Trophoblast cell (in vitro differentiated cells and primary cell): Measurements from ENCODE around the gene TBC1D22A.
A peak's percentile ranks its signal among the peaks of the same experiment; 100 is the strongest.

Experiments
- DNase-seq, 2 donors: peaks; one replicate each; pipeline ENCODE4 v3.0.0-alpha.2; 2016
- H2AFZ ChIP-seq: 2 replicates; pipeline ENCODE4 v1.6.1; 2013; ENCODE audit warnings: low read length, moderate library complexity, mild to moderate bottlenecking; ENCODE audit not compliant: insufficient read depth, poor library complexity
- H2AK5ac ChIP-seq: 2 replicates; pipeline ENCODE4 v1.6.1; 2013; ENCODE audit warnings: mild to moderate bottlenecking, low read length
- H2BK120ac ChIP-seq: 2 replicates; pipeline ENCODE4 v1.6.1; 2013; ENCODE audit warnings: low read length, mild to moderate bottlenecking, moderate library complexity; ENCODE audit not compliant: insufficient read depth, poor library complexity
- H2BK12ac ChIP-seq: 2 replicates; pipeline ENCODE4 v1.6.1; 2013; ENCODE audit warnings: mild to moderate bottlenecking, low read length, moderate library complexity
- H2BK5ac ChIP-seq: 2 replicates; pipeline ENCODE4 v1.6.1; 2013; ENCODE audit warnings: low read length, low read depth, moderate library complexity, mild to moderate bottlenecking; ENCODE audit not compliant: poor library complexity
- H3K14ac ChIP-seq: 2 replicates; pipeline ENCODE4 v1.6.1; 2013; ENCODE audit warnings: mild to moderate bottlenecking, low read length
- H3K18ac ChIP-seq: 2 replicates; pipeline ENCODE4 v1.6.1; 2013; ENCODE audit warnings: mild to moderate bottlenecking, low read length
- H3K23ac ChIP-seq: 2 replicates; pipeline ENCODE4 v1.6.1; 2013; ENCODE audit warnings: low read length
- H3K27ac ChIP-seq: 2 replicates; pipeline ENCODE4 v1.5.1; 2013; ENCODE audit warnings: low read depth, mild to moderate bottlenecking, inconsistent platforms, low read length, moderate library complexity
- H3K27me3 ChIP-seq: 2 replicates; pipeline ENCODE4 v1.6.1; 2013; ENCODE audit warnings: inconsistent platforms, mild to moderate bottlenecking, low read length, moderate library complexity; ENCODE audit not compliant: insufficient read depth
- H3K36me3 ChIP-seq, 2 experiments: 1 replicate in 1 of 2; 2 replicates in 1 of 2; pipeline ENCODE4 v1.6.1; 2013; ENCODE audit warnings: low read length in 2 of 2, mild to moderate bottlenecking in 2 of 2, moderate library complexity in 1 of 2; ENCODE audit not compliant: insufficient read depth in 2 of 2, control insufficient read depth in 1 of 2
- H3K4ac ChIP-seq: 2 replicates; pipeline ENCODE4 v1.6.1; 2013; ENCODE audit warnings: low read depth, mild to moderate bottlenecking, low read length, moderate library complexity
- H3K4me1 ChIP-seq, 2 experiments: 1 replicate in 1 of 2; 2 replicates in 1 of 2; pipeline ENCODE4 v1.6.1; 2013; ENCODE audit warnings: low read length in 2 of 2, mild to moderate bottlenecking in 2 of 2, moderate library complexity in 1 of 2; ENCODE audit not compliant: insufficient read depth in 2 of 2, control insufficient read depth in 1 of 2
- H3K4me2 ChIP-seq: 2 replicates; pipeline ENCODE4 v1.6.1; 2013; ENCODE audit warnings: inconsistent platforms, mild to moderate bottlenecking, low read length, moderate library complexity
- H3K4me3 ChIP-seq: 2 replicates; pipeline ENCODE4 v1.5.1; 2013; ENCODE audit warnings: mild to moderate bottlenecking, low read depth, low read length, inconsistent platforms
- H3K79me1 ChIP-seq: one replicate; pipeline ENCODE4 v1.6.1; 2013; ENCODE audit warnings: low read length
- H3K79me2 ChIP-seq: 2 replicates; pipeline ENCODE4 v1.6.1; 2013; ENCODE audit warnings: low read length, mild to moderate bottlenecking; ENCODE audit not compliant: control insufficient read depth, insufficient read depth, poor library complexity
- H3K9ac ChIP-seq: 2 replicates; pipeline ENCODE4 v1.6.1; 2013; ENCODE audit warnings: mild to moderate bottlenecking, low read length
- H3K9me3 ChIP-seq: 2 replicates; pipeline ENCODE4 v1.6.1; 2013; ENCODE audit warnings: low read depth, mild to moderate bottlenecking, control low read depth, inconsistent platforms, low read length; ENCODE audit not compliant: insufficient read depth
- H4K12ac ChIP-seq: 2 replicates; pipeline ENCODE4 v1.6.1; 2013; ENCODE audit warnings: low read depth, mild to moderate bottlenecking, low read length, moderate library complexity
- H4K8ac ChIP-seq: 2 replicates; pipeline ENCODE4 v1.6.1; 2013; ENCODE audit warnings: low read depth, mild to moderate bottlenecking, low read length, moderate library complexity
- H4K91ac ChIP-seq: one replicate; pipeline ENCODE4 v1.6.1; 2013; ENCODE audit warnings: low read depth, mild to moderate bottlenecking, low read length, moderate library complexity
- WGBS: extraction: QIAGEN DNeasy Blood & Tissue Kit; methylation state at CpG from one replicate; pipeline ENCODE4 v1.1.7; 2013; ENCODE audit warnings: missing lambda C conversion rate; ENCODE audit not compliant: insufficient read length, insufficient coverage; ENCODE audit errors: extremely low coverage; 5-methylcytosine and 5-hydroxymethylcytosine counted together

Gene TBC1D22A

DNA sequence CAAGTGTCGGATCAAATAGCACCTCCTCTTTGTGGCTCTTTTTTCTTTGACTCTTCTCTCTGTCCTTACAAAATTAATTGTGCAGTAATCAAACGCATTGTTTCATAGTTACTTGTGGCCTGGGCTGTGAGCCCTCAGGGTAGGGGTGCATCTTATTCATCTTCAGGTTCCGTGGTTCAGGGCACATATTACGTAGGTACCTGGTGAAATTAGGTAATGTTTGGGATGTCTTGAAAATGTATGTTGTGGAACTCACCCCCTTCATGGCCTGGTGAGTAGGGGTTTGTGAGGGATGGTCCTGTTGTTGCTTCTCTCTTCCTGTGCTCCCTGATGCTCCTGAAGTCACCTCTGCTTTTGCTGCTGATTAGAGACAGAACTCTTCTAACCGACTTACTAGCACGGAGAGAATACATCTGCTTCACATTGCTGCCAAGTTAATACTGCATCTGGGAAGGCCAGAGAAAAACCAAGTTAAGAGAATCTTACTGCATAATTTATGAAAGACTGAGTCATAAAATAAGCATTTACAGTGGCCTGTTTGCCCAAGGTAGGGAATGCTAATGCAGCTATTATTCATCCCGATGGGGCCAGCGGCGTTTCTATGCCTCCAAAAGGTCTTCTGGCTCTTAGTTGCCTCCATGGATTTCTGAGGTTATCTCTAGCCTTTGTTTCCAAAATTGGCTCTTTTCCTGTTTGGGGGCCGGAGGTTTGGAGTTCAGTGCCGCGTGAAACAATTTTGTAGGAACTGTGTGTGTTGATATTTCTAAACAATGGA, 66.9 kb downstream of the TBC1D22A start:
- Histone ChIP-seq H3K27me3 (no peaks in the 10 kb centered on the region), H3K4me3 (no peak overlapping the region), H3K4me1 (peaks cover 11 to 20% of the 10 kb centered on the region in 2 experiments), H2BK5ac (no peak overlapping the region), H4K8ac (no peak overlapping the region), H4K12ac (no peak overlapping the region), H3K14ac (no peak overlapping the region), H4K91ac (no peak overlapping the region), H3K9ac (no peak overlapping the region), H3K79me2 (no peaks in the 10 kb centered on the region), H2AK5ac (no peak overlapping the region), H3K4me2 (no peak overlapping the region), H3K23ac (no peak overlapping the region), H3K27ac (no peak overlapping the region), H3K79me1 (no peaks in the 10 kb centered on the region), H3K18ac (no peak overlapping the region), H3K36me3 (no peaks in the 10 kb centered on the region), H2AFZ (no peak overlapping the region), H2BK12ac (no peak overlapping the region), H3K9me3 (no peaks in the 10 kb centered on the region), H2BK120ac (no peak overlapping the region), H3K4ac (no peak overlapping the region)
- peak in 1 of 2 donors; percentile 10 for DNase-seq
- no CpG with 5 or more reads among the region's 12 CpGs for WGBS

DNA sequence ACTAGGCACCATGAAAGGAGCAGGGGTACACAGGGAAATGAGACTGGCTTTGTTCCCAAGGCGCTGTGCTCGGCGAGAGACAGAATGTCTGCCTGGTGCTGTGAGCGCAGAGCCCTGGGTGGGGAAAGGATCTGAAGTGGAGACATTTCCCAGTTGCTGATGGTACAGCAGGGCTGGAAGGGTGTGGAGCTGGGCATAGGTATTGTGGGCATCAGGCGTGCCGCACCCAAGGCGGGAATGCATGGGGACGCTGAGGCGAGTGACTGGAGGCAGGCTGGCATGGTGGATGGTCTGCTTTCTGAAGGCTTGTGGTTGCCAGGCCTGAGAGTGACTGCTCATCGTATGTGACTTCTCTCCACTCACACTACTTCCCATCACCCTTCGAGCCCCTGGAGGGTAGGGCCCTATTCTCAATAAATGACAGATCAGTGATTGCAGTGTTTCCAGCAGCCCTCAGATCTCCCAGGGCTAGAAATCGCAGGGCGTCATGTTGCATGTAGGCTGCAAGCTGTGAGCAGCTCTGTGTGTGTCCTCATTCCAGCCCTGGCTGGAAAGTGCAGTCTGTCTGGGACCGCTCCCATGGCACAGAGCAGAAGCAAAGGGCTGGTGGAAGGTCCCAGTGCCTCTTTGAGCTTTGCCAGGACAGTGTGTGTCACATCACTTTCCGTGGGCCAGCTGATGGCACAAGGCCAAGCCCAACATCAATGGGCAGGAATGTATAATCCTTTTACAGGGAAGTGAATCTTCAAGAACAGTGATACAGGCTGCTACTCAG, 67.7 kb downstream of the TBC1D22A start:
- WGBS = no CpG with 5 or more reads among the region's 15 CpGs
- Histone ChIP-seq H3K18ac (no peak overlapping the region), H4K12ac (no peak overlapping the region), H2BK12ac (no peak overlapping the region), H3K4me2 (no peak overlapping the region), H3K9ac (no peak overlapping the region), H3K4me3 (no peak overlapping the region), H3K14ac (no peak overlapping the region), H2BK120ac (no peak overlapping the region), H2AK5ac (no peak overlapping the region), H3K27ac (no peak overlapping the region), H3K4me1 (peaks cover 7 to 16% of the 10 kb centered on the region in 2 experiments), H3K27me3 (no peaks in the 10 kb centered on the region), H3K4ac (no peak overlapping the region), H4K8ac (no peak overlapping the region), H3K79me2 (no peaks in the 10 kb centered on the region), H2BK5ac (no peak overlapping the region), H3K79me1 (no peaks in the 10 kb centered on the region), H2AFZ (no peak overlapping the region), H3K23ac (no peak overlapping the region), H3K36me3 (no peaks in the 10 kb centered on the region), H4K91ac (no peak overlapping the region), H3K9me3 (peaks cover 2% of the 10 kb centered on the region)
- peak in 1 of 2 donors; percentile 23 for DNase-seq

DNA sequence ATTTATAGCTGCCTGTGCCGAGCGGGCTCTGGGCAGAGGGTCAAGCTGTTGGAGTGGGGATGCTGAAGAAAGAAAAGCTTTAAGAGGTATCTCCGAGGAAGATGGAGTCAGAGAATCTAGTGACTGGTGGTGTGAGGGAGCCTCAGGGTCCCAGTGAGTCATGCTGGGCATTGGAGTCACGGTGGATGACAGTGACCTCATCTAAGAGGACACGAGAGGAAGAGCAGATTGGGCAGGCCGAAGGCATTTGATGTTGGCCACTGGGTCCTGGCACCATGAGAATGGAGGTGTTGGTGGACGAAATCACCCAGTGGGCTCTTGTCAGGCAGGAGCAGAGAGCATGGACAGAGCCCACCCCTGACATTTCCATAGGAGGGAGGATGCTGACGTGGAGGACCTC, 68.4 kb downstream of the TBC1D22A start:
- Histone ChIP-seq H2BK120ac (no peak overlapping the region), H3K4me3 (no peak overlapping the region), H3K79me2 (no peaks in the 10 kb centered on the region), H4K8ac (no peak overlapping the region), H3K27me3 (no peaks in the 10 kb centered on the region), H3K9ac (no peak overlapping the region), H4K91ac (no peak overlapping the region), H2BK5ac (no peak overlapping the region), H2BK12ac (no peak overlapping the region), H3K27ac (no peak overlapping the region), H4K12ac (no peak overlapping the region), H3K23ac (no peak overlapping the region), H3K79me1 (no peaks in the 10 kb centered on the region), H3K18ac (no peak overlapping the region), H3K14ac (no peak overlapping the region), H3K4me2 (no peak overlapping the region), H2AFZ (no peak overlapping the region), H2AK5ac (no peak overlapping the region), H3K36me3 (no peaks in the 10 kb centered on the region), H3K4me1 (peaks cover 7 to 16% of the 10 kb centered on the region in 2 experiments), H3K9me3 (peaks cover 2% of the 10 kb centered on the region), H3K4ac (no peak overlapping the region)
- DNase-seq = peak in 1 of 2 donors; percentile 9
- no CpG with 5 or more reads among the region's 8 CpGs for WGBS

DNA sequence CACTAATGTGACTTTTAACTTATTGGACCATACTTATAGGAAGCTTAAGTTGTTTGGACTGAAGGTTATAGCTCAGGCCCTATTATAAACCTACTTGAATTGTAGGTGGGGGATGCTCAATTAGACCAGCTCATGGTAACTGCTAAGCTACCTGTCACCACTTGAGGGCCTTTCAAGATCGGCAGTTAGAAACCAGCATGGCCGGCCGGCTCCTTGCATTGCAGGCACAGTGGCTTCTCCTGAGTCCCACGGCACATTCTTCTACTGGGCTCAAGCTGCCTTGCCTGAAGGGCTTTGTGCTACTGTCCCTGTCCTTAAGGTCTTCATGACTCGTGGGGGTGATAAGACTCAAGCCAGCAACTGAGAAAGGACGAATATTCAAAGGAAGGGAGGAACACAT, 70.8 kb downstream of the TBC1D22A start:
- Histone ChIP-seq H3K4ac (no peak overlapping the region), H3K79me2 (no peaks in the 10 kb centered on the region), H3K9me3 (peaks cover 2% of the 10 kb centered on the region), H3K27me3 (no peaks in the 10 kb centered on the region), H2BK12ac (no peak overlapping the region), H3K4me1 (peaks cover 7 to 15% of the 10 kb centered on the region in 2 experiments), H2AFZ (no peak overlapping the region), H4K8ac (no peak overlapping the region), H3K23ac (no peak overlapping the region), H3K18ac (no peak overlapping the region), H3K27ac (no peak overlapping the region), H3K14ac (no peak overlapping the region), H3K9ac (no peak overlapping the region), H3K36me3 (no peaks in the 10 kb centered on the region), H4K12ac (no peak overlapping the region), H2BK5ac (no peak overlapping the region), H3K4me2 (no peak overlapping the region), H2BK120ac (no peak overlapping the region), H3K79me1 (no peaks in the 10 kb centered on the region), H3K4me3 (no peak overlapping the region), H2AK5ac (no peak overlapping the region), H4K91ac (no peak overlapping the region)
- DNase-seq = peak; percentile 54 to 66
- no CpG with 5 or more reads among the region's 6 CpGs for WGBS
